ENCODE measurements around the gene TTC34.
"Not testable (repeated sequence)": the region's sequence is repeated elsewhere in the genome, so short reads cannot be mapped to it uniquely, and the experiment has no call there.

Gene TTC34

DNA sequence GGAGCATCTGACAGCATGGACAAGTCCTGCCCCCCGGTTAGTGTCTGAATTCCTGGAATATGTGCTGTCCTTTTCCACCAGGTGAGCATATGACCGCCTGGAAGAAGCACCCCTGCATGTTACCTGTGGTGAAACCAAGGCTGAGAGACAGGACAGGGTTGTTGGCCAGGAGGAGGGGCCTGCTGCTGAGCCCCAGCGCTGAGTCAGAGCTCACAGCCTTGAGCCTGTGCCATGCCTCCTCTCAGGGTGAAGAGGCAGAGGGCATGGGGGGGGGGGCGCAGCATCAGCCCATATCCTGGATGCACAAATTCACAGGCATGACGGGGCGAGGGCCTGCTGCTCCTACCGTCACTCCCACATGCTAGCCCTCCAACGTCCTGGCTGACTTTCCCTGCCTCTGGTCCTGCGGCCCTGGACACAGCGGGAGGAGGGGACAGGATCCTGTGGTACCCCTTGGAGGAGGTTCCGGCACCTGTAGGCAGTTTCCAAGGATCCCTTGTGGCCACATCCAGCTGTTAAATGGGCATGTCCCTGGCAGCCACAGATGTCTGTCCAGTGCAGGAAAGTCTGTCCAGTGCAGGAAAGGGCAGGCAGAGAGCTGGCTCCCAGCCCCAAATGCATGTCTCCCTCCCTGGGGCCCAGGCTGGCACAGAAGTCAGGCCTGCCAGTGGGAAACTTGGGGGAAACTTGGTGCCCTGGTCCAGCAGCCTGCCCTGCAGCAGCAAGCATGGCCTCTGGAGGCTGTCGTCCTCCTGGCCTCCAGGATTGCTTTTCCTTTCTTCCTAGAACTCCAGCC lies 23.9 kb downstream of the TTC34 start:
- DNase-seq (ENCODE audit: low read depth) = no peak
- in situ Hi-C loops (cut with HindIII; ENCODE audit: low sequenced_read_pairs) = no loop called here
- TF ChIP-seq, protein P1, sequence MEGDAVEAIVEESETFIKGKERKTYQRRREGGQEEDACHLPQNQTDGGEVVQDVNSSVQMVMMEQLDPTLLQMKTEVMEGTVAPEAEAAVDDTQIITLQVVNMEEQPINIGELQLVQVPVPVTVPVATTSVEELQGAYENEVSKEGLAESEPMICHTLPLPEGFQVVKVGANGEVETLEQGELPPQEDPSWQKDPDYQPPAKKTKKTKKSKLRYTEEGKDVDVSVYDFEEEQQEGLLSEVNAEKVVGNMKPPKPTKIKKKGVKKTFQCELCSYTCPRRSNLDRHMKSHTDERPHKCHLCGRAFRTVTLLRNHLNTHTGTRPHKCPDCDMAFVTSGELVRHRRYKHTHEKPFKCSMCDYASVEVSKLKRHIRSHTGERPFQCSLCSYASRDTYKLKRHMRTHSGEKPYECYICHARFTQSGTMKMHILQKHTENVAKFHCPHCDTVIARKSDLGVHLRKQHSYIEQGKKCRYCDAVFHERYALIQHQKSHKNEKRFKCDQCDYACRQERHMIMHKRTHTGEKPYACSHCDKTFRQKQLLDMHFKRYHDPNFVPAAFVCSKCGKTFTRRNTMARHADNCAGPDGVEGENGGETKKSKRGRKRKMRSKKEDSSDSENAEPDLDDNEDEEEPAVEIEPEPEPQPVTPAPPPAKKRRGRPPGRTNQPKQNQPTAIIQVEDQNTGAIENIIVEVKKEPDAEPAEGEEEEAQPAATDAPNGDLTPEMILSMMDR (IDR thresholded peaks at IDR 0.05; ENCODE audit: low read depth, low read length, missing control alignments) = no peak
- no peak overlapping the region for H3K4me3 ChIP-seq (ENCODE audit: low read depth, low read length)

DNA sequence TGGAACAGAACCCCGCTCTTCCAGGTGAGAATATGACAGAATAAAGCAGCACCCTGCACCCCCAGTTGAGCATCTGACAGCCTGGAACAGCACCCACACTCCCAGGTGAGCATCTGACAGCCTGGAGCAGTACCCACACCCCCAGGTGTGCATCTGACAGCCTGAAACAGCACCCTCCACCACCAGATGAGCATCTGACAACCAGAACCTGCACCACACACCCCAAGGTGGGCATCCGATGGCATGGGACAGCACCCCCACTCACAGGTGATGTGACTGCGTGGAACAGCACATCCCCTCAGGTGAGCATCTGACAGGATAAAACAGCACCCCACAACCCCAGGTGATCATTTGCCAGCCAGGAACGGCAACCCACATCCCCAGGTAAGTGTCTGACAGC lies 26.2 kb downstream of the TTC34 start:
- DNase-seq (ENCODE audit: low read depth); H3K4me3 ChIP-seq (ENCODE audit: low read depth, low read length); in situ Hi-C loops (cut with HindIII; ENCODE audit: low sequenced_read_pairs): not testable (repeated sequence)

DNA sequence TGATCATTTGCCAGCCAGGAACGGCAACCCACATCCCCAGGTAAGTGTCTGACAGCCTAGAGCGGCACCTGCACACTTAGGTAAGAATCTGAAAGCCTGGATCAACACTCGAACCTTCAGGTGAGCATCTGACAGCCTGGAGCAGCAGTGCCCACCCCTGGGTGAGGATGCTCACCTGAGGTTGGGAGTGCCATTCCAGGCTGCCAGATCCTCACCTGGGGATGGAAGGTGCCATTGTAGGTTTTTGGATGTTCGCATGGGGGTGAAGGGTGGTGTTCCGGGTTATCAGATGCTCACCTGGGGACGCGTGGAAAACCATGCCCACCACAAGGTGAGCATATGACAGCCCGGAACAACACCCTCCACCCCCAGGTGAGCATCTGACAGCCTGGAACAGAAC lies 33.4 kb downstream of the TTC34 start:
- DNase-seq (ENCODE audit: low read depth); H3K4me3 ChIP-seq (ENCODE audit: low read depth, low read length); in situ Hi-C loops (cut with HindIII; ENCODE audit: low sequenced_read_pairs): not testable (repeated sequence)

DNA sequence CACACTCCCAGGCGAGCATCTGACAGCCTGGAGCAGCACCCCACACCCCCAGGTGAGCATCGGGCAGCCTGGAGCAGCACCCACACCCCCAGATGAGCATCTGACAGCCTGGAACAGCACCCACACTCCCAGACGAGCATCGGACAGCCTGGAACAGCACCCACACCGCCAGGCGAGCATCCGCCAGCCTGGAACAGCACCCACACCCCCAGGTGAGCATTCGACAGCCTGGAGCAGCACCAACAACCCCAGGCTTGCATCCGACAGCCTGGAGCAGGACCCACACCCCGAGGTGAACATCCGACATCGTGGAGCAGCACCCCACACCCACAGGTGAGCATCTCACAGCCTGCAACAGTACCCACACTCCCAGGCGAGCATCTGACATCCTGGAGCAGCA lies 42.1 kb downstream of the TTC34 start:
- DNase-seq (ENCODE audit: low read depth); H3K4me3 ChIP-seq (ENCODE audit: low read depth, low read length); in situ Hi-C loops (cut with HindIII; ENCODE audit: low sequenced_read_pairs): not testable (repeated sequence)

DNA sequence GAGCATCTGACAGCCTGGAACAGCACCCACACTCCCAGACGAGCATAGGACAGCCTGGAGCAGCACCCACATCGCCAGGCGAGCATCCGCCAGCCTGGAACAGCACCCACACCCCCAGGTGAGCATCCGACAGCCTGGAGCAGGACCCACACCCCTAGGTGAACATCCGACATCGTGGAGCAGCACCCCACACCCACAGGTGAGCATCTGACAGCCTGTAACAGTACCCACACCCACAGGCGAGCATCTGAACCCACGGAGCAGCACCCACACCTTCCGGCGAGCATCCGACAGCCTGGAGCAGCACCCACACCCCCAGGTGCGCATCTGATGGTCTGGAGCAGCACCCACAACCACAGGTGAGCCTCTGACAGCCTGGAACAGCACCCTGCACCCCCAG lies 44.0 kb downstream of the TTC34 start:
- DNase-seq (ENCODE audit: low read depth); H3K4me3 ChIP-seq (ENCODE audit: low read depth, low read length); in situ Hi-C loops (cut with HindIII; ENCODE audit: low sequenced_read_pairs): not testable (repeated sequence)

DNA sequence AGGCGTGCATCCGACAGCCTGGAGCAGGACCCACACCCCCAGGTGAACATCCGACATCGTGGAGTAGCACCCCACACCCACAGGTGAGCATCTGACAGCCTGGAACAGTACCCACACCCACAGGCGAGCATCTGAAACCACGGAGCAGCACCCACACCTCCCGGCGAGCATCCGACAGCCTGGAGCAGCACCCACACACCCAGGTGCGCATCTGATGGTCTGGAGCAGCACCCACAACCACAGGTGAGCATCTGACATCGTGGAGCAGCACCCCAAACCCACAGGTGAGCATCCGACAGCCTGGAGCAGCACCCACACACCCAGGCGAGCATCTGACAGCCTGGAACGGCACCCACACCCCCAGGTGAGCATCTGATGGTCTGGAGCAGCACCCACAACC lies 46.1 kb downstream of the TTC34 start:
- DNase-seq (ENCODE audit: low read depth); in situ Hi-C loops (cut with HindIII; ENCODE audit: low sequenced_read_pairs); H3K4me3 ChIP-seq (ENCODE audit: low read depth, low read length): not testable (repeated sequence)

DNA sequence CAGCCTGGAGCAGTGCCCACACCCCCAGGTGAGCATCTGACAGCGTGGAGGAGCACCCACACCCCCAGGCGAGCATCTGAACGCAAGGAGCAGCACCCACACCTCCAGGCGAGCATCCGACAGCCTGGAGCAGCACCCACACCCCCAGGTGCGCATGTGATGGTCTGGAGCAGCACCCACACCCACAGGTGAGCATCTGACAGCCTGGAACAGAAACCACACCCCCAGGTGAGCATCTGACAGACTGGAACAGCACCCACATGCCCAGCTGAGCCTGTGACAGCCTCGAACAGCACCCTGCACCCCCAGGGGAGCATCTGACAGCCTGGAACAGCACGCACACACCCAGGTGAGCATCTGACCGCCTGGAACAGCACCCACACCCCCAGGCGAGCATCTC lies 46.9 kb downstream of the TTC34 start:
- DNase-seq (ENCODE audit: low read depth); in situ Hi-C loops (cut with HindIII; ENCODE audit: low sequenced_read_pairs); H3K4me3 ChIP-seq (ENCODE audit: low read depth, low read length): not testable (repeated sequence)

DNA sequence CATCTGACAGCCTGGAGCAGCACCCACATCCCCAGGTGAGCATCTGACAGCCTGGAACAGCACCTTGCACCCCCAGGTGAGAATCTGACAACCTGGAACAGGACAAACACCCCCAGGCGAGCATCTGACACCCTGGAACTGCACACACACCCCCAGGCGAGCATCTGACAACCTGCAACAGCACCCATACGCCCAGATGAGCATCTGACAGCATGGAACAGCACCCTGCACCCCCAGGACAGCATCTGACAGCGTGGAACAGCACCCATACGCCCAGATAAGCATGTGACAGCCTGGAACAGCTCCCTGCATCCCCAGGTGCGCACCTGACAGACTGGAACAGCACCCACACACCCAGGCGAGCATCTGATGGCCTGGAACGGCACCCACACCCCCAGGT lies 49.0 kb downstream of the TTC34 start:
- DNase-seq (ENCODE audit: low read depth); in situ Hi-C loops (cut with HindIII; ENCODE audit: low sequenced_read_pairs); H3K4me3 ChIP-seq (ENCODE audit: low read depth, low read length): not testable (repeated sequence)

DNA sequence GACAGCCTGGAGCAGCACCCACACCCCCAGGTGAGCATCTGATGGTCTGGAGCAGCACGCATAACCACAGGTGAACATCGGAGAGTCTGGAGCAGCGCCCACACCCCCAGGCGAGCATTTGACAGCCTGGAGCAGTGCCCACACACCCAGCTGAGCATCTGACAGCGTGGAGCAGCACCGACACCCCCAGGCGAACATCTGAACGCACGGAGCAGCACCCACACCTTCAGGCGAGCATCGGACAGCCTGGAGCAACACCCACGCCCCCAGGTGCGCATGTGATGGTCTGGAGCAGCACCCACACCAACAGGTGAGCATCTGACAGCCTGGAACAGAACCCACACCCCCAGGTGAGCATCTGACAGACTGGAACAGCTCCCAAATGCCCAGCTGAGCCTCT lies 49.6 kb downstream of the TTC34 start:
- in situ Hi-C loops (cut with HindIII; ENCODE audit: low sequenced_read_pairs); DNase-seq (ENCODE audit: low read depth); H3K4me3 ChIP-seq (ENCODE audit: low read depth, low read length): not testable (repeated sequence)

DNA sequence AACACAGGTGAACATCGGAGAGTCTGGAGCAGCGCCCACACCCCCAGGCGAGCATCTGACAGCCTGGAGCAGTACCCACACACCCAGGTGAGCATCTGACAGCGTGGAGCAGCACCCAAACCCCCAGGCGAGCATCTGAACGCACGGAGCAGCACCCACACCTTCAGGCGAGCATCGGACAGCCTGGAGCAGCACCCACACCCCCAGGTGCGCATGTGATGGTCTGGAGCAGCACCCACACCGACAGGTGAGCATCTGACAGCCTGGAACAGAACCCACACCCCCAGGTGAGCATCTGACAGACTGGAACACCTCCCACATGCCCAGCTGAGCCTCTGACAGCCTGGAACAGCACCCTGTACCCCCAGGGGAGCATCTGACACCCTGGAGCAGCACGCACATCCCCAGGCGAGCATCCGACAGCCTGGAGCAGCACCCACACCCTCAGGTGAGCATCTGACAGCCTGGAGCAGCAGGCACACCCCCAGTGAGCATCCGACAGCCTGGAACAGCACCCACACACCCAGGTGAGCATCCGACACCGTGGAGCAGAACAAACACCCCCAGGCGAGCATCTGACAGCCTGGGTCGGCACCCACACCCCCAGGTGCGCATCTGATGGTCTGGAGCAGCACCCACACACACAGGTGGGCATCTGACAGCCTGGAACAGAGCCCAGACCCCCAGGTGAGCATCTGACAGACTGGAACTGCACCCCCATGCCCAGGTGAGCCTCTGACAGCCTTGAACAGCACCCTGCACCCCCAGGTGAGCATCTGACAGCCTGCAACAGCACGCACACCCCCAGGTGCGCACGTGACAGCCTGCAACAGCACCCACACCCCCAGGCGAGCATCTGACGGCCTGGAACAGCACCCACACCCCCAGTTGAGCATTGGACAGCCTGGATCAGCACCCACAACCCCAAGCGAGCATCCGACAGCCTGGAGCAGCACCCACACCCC lies 50.4 kb downstream of the TTC34 start:
- DNase-seq (ENCODE audit: low read depth); H3K4me3 ChIP-seq (ENCODE audit: low read depth, low read length); in situ Hi-C loops (cut with HindIII; ENCODE audit: low sequenced_read_pairs): not testable (repeated sequence)

DNA sequence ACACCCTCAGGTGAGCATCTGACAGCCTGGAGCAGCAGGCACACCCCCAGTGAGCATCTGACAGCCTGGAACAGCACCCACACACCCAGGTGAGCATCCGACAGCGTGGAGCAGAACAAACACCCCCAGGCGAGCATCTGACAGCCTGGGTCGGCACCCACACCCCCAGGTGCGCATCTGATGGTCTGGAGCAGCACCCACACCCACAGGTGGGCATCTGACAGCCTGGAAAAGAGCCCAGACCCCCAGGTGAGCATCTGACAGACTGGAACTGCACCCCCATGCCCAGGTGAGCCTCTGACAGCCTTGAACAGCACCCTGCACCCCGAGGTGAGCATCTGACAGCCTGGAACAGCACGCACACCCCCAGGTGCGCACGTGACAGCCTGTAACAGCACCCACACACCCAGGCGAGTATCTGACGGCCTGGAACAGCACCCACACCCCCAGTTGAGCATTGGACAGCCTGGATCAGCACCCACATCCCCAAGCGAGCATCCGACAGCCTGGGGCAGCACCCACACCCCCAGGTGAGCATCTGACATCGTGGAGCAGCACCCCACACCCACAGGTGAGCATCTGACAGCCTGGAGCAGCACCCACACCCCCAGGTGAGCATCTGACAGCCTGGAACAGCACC lies 51.3 kb downstream of the TTC34 start:
- DNase-seq (ENCODE audit: low read depth); in situ Hi-C loops (cut with HindIII; ENCODE audit: low sequenced_read_pairs); H3K4me3 ChIP-seq (ENCODE audit: low read depth, low read length): not testable (repeated sequence)

DNA sequence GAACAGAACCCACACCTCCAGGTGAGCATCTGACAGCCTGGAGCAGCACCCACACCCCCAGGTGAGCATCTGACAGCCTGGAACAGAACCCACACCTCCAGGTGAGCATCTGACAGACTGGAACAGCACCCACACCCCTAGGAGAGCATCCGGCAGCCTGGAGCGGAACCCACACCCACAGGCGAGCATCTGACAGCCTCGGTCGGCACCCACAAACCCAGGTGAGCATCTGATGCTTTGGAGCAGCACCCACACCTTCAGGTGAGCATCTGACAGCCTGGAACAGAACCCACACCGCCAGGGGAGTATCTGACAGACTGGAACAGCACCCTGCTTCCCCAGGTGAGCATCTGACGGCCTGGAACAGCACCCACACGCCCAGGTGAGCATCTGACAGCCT lies 52.9 kb downstream of the TTC34 start:
- DNase-seq (ENCODE audit: low read depth); H3K4me3 ChIP-seq (ENCODE audit: low read depth, low read length); in situ Hi-C loops (cut with HindIII; ENCODE audit: low sequenced_read_pairs): not testable (repeated sequence)

DNA sequence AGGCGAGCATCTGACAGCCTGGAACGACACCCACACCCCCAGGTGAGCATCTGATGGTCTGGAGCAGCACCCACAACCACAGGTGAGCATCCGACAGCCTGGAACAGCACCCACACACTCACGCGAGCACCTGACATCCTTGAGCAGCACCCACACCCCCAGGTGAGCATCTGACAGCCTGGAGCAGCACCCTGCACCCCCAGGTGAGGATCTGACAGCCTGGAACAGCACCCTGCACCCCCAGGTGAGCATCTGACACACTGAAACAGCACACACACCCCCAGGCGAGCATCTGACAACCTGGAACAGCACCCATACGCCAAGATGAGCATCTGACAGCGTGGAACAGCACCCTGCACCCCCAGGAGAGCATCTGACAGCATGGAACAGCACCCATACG lies 106.7 kb downstream of the TTC34 start:
- DNase-seq (ENCODE audit: low read depth); H3K4me3 ChIP-seq (ENCODE audit: low read depth, low read length); in situ Hi-C loops (cut with HindIII; ENCODE audit: low sequenced_read_pairs): not testable (repeated sequence)

DNA sequence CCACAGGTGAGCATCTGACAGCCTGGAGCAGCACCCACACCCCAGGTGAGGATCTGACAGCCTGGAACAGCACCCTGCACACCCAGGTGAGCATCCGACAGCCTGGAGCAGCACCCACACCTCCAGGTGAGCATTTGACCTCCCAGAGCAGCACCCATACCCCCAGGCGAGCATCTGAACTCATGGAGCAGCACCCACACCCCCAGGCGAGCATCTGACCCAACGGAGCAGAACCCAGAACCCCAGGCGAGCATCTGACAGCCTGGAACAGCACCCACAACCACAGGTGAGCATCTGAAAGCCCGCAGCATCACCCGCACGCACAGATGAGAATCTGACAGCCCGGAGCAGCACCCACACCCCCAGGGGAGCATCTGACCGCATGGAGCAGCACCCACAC lies 111.3 kb downstream of the TTC34 start:
- DNase-seq (ENCODE audit: low read depth); H3K4me3 ChIP-seq (ENCODE audit: low read depth, low read length); in situ Hi-C loops (cut with HindIII; ENCODE audit: low sequenced_read_pairs): not testable (repeated sequence)

DNA sequence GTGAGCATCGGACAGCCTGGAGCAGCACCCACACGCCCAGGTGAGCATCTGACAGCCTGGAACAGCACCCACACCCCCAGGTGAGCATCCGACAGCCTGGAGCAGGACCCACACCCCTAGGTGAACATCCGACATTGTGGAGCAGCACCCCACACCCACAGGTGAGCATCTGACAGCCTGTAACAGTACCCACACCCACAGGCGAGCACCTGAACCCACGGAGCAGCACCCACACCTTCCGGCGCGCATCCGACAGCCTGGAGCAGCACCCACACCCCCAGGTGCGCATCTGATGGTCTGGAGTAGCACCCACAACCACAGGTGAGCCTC lies 113.2 kb downstream of the TTC34 start:
- H3K4me3 ChIP-seq (ENCODE audit: low read depth, low read length); DNase-seq (ENCODE audit: low read depth); in situ Hi-C loops (cut with HindIII; ENCODE audit: low sequenced_read_pairs): not testable (repeated sequence)

DNA sequence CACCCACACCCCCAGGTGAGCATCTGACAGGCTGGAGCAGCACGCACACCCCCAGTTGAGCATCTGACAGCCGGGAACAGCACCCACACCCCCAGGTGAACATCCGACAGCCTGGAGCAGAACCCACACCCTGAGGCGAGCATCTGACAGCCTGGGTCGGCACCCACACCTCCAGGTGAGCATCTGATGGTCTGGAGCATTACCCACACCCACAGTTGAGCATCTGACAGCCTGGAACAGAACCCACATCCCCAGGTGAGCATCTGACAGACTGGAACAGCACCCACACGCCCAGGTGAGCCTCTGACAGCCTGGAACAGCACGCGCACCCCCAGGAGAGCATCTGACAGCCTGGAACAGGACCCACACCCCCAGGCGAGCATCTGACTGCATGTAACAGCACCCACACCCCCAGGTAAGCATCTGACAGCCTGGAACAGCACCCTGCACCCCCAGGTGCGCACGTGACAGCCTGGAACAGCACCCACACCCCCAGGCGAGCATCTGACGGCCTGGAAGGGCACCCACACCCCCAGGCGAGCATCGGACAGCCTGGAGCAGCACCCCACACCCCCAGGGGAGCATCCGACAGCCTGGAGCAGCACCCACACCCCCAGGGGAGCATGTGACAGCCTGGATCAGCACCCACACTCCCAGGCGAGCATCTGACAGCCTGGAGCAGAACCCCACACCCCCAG lies 113.7 kb downstream of the TTC34 start:
- in situ Hi-C loops (cut with HindIII; ENCODE audit: low sequenced_read_pairs); DNase-seq (ENCODE audit: low read depth); H3K4me3 ChIP-seq (ENCODE audit: low read depth, low read length): not testable (repeated sequence)
